SK-N-MC (cell line): Measurements from ENCODE around the gene MAP6.
A peak's percentile ranks its signal among the peaks of the same experiment; 100 is the strongest.

Experiments
- DNase-seq: peaks from one replicate; pipeline ENCODE4 v3.0.0-alpha.2; 2011; ENCODE audit warnings: low read depth, low spot score
- H3K27ac ChIP-seq: fragments of 200-600 bp; sonication (generic); 2 replicates; pipeline ENCODE4 v1.5.1; 2016; ENCODE audit warnings: mixed run types
- H3K36me3 ChIP-seq: fragments of 200-600 bp; sonication (generic); 2 replicates; pipeline ENCODE4 v1.6.1; 2017; ENCODE audit warnings: antibody characterized with exemption, low read length, mixed read lengths; ENCODE audit not compliant: insufficient read depth
- H3K4me3 ChIP-seq: fragments of 200-600 bp; sonication (generic); 2 replicates; pipeline ENCODE4 v1.5.1; 2016
- H3K9ac ChIP-seq: fragments of 200-600 bp; sonication (generic); 2 replicates; pipeline ENCODE4 v1.8.0; 2017; ENCODE audit warnings: mixed run types, mixed read lengths; ENCODE audit not compliant: insufficient read length
- H3K9me3 ChIP-seq: fragments of 200-600 bp; sonication (generic); 2 replicates; pipeline ENCODE4 v1.6.1; 2017; ENCODE audit warnings: low read depth, mild to moderate bottlenecking, antibody characterized with exemption, low read length, moderate library complexity, mixed read lengths
- EZH2 ChIP-seq: fragments of 200-600 bp; sonication (generic); IDR thresholded peaks from one replicate; pipeline ENCODE4 v1.6.1; 2017; ENCODE audit warnings: antibody characterized with exemption
- FOXP2 ChIP-seq: optimal IDR thresholded peaks from 2 replicates; pipeline ENCODE3; 2011; ENCODE audit warnings: mild to moderate bottlenecking, moderate library complexity; ENCODE audit not compliant: insufficient read depth; ENCODE audit errors: extremely low read length, control extremely low read depth
- POLR2AphosphoS5 ChIP-seq: IDR thresholded peaks from 2 replicates; pipeline ENCODE4 v1.6.1; 2012; ENCODE audit warnings: mild to moderate bottlenecking, low read depth, low read length, borderline replicate concordance

MAP6 gene

GRCh38 chr11:75554258-75555022 lies 114.4 kb downstream of the MAP6 start:
- H3K9me3 ChIP-seq = no peaks in the 10 kb centered on the region
- TF ChIP-seq FOXP2 (no peak), EZH2 (no peak), POLR2AphosphoS5 (no peak)
- H3K27ac ChIP-seq = peak overlapping the region; percentile 83
- H3K4me3 ChIP-seq = no peak overlapping the region
- peak overlapping the region; percentile 43 for H3K9ac ChIP-seq
- no peaks in the 10 kb centered on the region for H3K36me3 ChIP-seq
- no peak for DNase-seq

GRCh38 chr11:75553889-75554257 lies 115.0 kb downstream of the MAP6 start:
- Histone ChIP-seq H3K9ac (peak overlapping the region; percentile 43), H3K27ac (peak overlapping the region; percentile 83)

GRCh38 chr11:75553182-75553581 lies 115.7 kb downstream of the MAP6 start:
- no peak overlapping the region for H3K9ac ChIP-seq
- no peak for DNase-seq
- no peaks in the 10 kb centered on the region for H3K9me3 ChIP-seq
- H3K27ac ChIP-seq = no peak overlapping the region; the same call in 1 of the 2 replicates
- TF ChIP-seq FOXP2 (no peak), EZH2 (no peak), POLR2AphosphoS5 (no peak)
- H3K36me3 ChIP-seq = no peaks in the 10 kb centered on the region
- no peak overlapping the region for H3K4me3 ChIP-seq

More at GRCh38 chr11:75553889-75554257, 115.0 kb downstream of the MAP6 start:
- Histone ChIP-seq H3K36me3 (no peaks in the 10 kb centered on the region), H3K9me3 (no peaks in the 10 kb centered on the region), H3K4me3 (no peak overlapping the region)
- TF ChIP-seq POLR2AphosphoS5 = no peak
- TF ChIP-seq EZH2 = no peak
- no peak for TF ChIP-seq FOXP2
- no peak for DNase-seq

GRCh38 chr11:75549370-75549958 lies 119.4 kb downstream of the MAP6 start:
- Histone ChIP-seq H3K4me3 (no peak overlapping the region), H3K9me3 (no peaks in the 10 kb centered on the region), H3K9ac (no peak overlapping the region), H3K36me3 (no peaks in the 10 kb centered on the region), H3K27ac (no peak overlapping the region)
- no peak for DNase-seq
- TF ChIP-seq EZH2 (no peak), POLR2AphosphoS5 (no peak)

GRCh38 chr11:75548595-75549272 lies 120.1 kb downstream of the MAP6 start:
- Histone ChIP-seq H3K9me3 (no peaks in the 10 kb centered on the region), H3K4me3 (no peak overlapping the region), H3K27ac (no peak overlapping the region), H3K36me3 (no peaks in the 10 kb centered on the region), H3K9ac (no peak overlapping the region)
- TF ChIP-seq EZH2 (no peak), FOXP2 (no peak), POLR2AphosphoS5 (no peak)
- DNase-seq = no peak

- no peak for DNase-seq
- no peak overlapping the region for H3K4me3 ChIP-seq
- no peak overlapping the region for H3K27ac ChIP-seq
- TF ChIP-seq FOXP2 (no peak), POLR2AphosphoS5 (no peak)
- no peaks in the 10 kb centered on the region for H3K9me3 ChIP-seq
- no peaks in the 10 kb centered on the region for H3K36me3 ChIP-seq
- no peak overlapping the region for H3K9ac ChIP-seq
Measured at GRCh38 chr11:75547617-75548058, 121.2 kb downstream of the MAP6 start.

- Histone ChIP-seq H3K36me3 (no peaks in the 10 kb centered on the region), H3K9me3 (no peaks in the 10 kb centered on the region), H3K4me3 (no peak overlapping the region), H3K27ac (no peak overlapping the region), H3K9ac (no peak overlapping the region)
- TF ChIP-seq EZH2 (no peak), FOXP2 (no peak), POLR2AphosphoS5 (no peak)
- no peak for DNase-seq
Measured at GRCh38 chr11:75547177-75547576, 121.7 kb downstream of the MAP6 start.

- TF ChIP-seq EZH2 (no peak), POLR2AphosphoS5 (no peak), FOXP2 (no peak)
- Histone ChIP-seq H3K9me3 (no peaks in the 10 kb centered on the region), H3K36me3 (no peaks in the 10 kb centered on the region), H3K27ac (no peak overlapping the region), H3K9ac (no peak overlapping the region), H3K4me3 (no peak overlapping the region)
- DNase-seq = no peak
Measured at GRCh38 chr11:75543806-75544205, 125.0 kb downstream of the MAP6 start.
